HG03469 (cell line): ENCODE measurements around the gene TBR1.

Experiments
- ATAC-seq: cut with Tn5 transposase; IDR thresholded peaks from one replicate; pipeline ENCODE4 v1.9.1; 2021; ENCODE audit warnings: mild to moderate bottlenecking, moderate library complexity, moderate number of reproducible peaks; ENCODE audit not compliant: unreplicated experiment

TBR1 gene

DNA sequence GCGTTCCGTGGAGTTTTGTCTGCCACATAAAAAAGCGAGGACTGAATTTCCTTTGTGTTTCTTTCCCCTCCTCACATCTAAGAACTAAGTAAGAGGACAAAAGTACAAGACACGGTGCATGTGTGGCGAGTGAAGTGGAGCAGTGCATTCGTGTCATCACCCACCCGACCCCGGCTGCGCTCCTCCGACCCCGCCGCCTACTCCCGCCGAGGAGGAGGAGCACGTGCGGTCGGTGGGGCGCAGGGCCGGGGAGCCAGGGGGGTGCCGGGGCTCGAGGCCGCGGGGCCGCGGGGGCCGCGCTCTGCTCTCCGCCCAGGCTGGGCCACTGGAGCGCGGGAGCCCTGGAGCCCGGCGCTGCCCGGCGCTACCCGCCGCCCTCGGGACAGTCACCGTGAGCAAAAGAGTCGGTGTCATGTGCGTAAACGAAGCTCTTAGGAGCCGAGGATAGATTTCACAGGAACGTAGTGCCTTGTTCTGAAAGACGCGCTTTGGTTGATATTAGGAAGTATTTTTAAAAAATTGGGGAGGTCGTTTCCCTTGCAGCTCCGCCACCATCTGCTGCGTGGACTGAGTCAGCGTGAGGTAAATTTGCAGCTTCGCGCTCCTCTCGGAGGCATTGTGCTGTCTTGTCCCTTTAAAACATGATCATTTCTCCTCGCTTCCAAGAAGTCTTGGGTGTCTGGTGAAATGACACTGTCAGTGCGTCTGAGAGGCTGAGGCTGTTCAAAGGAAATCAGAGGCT is 11.0 kb downstream of the TBR1 start:
- no peak for ATAC-seq

DNA sequence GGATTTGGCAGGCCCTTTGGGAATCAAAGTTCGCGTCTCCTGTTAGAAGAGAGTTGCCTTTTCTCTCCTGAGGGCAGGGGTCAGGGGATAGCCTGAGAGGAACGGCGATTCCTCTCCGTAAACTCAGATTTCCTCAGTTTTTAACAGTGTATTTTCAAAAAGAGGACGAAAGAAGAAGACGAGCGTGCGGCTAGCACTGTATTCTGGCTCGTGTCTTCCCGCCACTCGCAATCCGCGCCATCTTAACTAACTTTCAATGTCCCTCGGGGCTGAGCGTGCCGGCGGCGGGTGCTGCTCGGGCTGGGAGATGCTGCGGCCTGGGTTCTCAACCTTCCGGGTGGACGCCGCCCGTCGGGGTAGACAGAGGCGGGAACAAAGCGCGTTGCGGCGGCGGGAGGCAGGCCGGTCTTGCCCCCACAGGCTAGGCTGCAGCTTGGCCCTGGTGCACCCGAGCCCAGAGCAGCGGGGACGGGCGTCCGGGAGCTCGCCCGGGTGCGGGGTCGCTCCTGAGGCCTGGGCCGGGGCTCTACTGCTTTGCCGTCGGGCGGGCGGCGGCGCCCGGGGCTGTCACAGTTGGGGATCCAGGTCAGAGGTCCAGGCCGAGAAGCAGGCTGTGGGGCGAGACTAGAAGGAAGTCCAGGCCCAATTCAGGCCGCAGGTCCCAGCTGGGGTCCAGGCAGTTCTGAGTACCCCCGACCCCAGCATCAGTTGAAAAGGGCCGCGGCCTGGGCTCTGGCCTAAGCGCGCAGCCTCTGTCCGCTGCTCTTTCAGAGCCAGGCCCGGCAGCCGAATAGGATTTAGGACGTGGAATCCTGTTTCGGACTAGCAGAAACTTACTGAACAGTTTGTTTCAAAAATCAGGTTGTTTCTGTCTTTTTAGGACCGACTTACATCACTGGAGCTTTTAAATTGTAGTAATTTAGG is 11.8 kb downstream of the TBR1 start:
- no peak for ATAC-seq

DNA sequence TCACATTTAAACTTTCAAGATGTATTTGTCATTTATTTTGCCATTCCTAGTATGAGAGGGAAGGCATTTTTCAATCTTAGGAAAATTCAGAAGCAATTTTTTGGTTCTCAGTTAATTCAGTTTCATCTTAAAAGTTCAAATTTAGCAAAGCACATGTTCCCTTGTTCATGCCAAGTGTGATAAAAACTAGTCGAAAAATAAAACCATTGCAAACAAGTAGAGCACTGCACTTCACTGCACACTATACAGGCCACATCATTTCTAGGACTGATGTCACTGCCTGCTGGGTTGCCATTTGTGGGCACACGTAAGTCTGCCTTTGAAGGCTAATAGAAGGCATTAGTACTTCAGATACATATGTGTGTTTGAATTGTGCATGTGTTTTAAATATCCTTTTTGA is 14.3 kb downstream of the TBR1 start:
- no peak for ATAC-seq

DNA sequence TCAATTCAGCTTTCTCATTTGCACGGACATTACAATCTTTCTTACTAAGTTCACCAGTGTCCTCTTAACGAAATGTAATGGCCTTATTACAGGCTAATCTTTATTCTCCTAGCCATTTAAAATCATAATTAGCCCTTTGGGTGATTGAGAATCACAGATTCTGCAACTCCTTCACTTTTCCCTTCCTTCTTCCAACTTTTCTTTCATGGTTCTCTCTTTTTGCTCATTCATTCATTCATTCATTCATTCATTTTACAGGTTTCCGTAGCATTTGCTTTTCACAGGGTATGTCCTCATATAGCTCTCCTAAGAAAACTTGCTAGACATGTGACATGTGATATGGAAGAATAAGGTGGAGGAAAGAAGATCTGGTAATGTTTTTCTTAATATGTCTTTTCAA is 16.0 kb downstream of the TBR1 start:
- ATAC-seq = no peak

DNA sequence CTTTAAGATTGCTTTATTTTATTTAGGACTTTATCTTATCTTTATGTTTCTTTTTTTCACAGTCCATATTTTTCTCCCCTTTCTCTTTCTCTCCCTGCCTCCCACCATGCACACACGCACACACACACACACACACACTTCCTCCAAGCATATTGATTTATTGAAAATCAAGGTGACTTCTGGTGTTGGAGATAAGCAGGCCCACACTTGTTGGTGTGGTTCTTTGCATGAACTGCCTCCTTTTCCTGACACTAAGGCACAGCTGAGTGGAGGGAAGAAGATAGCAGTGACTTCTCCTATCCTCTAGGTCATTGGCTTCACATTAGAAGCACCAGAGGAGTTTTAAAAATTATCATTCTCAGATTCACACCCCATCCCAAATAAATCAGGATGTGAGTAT is 18.0 kb downstream of the TBR1 start:
- no peak for ATAC-seq

DNA sequence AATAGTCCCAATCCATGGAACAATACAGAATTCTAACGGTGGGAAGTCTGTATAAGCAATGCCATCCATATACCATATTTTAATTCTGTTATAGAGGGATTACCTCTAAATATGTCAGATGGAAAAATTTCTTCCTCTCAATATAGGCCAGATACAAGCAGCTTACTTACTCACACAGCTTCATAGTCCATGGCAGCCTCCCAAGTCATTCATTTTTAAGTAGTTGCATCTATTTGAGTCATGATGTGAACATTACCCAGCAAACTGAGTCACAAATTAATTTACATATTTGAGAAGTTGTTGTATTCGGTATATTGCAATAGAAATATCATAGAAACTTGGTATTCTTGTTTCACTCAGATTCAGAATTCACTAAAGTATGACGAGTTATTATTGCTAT is 20.3 kb downstream of the TBR1 start:
- ATAC-seq = no peak

DNA sequence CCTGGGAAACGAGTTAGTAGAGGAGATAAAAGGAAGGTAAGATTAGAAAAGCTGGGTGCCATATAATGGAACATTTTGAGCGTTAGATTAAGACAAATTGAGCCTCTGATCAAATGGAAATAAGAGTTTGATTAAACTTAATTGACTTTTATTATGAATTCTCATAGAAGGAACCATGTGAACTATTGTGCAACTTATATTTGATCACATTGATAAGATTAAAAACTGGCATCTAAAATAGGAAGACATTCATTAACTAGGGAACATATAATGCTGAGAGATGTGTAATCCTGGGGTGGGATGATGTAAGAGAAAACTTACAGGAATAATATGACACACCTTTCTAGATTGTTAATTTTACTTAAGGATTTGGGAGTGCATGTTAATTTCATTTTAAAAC is 22.5 kb downstream of the TBR1 start:
- ATAC-seq = no peak

DNA sequence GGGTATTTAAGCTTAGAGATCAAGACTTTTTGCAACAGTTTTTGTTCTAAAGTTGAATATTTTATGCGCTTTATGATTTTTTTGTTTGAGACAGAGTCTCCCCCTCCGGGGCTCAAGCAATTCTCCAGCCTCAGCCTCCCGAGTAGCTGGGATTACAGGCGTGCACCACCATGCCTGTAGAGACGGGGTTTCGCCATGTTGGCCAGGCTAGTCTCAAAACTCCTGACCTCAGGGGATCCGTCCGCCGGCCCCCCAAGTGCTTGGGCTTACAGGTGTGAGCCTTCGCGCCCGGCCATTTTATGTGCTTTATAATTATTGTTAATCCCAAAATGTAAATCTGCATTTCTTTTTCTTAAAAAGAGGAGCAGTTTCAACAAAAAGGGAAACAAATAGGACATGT is 29.0 kb downstream of the TBR1 start:
- ATAC-seq = no peak

DNA sequence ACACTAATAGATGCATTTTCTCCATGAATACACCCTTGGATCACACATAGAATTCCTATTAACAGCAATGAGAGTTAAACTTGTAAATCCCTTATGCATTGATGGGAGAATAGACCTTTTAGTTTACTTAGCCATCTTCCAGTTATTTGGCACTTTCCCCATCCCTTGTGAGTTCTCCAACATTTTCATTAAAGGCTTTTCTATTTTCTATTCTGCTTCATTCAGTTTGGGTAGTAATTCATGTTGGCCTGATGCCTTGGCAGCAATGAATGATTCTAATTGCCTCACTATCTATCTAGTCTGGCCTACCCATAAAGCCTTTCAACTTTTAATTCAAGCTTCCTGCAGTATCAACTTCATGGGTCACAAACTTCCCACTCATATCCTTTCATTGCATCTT is 32.3 kb downstream of the TBR1 start:
- ATAC-seq = no peak

DNA sequence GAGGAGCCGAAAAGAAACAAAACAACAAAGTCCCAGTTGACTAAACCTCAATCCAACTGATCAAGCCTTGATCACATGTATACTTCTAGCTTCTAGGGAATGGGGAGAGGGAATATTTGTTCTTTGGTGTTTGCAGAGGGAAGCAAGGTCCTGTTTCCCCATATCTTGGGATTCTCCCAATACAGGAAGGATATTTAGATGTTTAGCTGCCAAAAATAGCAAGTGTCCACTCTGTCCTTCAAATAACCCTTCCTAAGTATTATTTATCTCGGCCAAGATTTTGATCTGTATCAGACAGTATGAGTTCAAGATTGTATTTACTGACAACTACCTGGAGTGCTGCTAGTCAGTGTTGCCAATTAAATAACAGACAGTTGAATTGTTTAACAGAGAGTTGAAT is 55.5 kb downstream of the TBR1 start:
- no peak for ATAC-seq

DNA sequence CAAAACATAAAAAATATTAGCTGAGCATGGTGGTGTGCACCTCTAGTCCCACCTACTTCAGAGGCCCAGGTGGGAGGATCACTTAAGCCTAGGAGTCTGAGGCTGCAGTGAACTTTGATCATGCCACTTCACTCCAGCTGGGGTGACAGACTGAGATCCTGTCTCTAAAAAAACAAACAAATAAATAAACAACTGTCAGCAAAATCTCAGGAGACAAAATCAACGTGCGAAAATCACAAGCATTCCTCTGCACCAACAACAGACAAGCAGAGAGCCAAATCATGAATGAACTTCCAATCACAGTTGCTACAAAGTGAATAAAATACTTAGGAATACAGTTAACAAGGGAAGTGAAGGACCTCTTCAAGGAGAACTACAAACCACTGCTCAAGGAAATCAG is 58.8 kb downstream of the TBR1 start:
- no peak for ATAC-seq
